ENCODE results near the gene NRCAM.

DNA sequence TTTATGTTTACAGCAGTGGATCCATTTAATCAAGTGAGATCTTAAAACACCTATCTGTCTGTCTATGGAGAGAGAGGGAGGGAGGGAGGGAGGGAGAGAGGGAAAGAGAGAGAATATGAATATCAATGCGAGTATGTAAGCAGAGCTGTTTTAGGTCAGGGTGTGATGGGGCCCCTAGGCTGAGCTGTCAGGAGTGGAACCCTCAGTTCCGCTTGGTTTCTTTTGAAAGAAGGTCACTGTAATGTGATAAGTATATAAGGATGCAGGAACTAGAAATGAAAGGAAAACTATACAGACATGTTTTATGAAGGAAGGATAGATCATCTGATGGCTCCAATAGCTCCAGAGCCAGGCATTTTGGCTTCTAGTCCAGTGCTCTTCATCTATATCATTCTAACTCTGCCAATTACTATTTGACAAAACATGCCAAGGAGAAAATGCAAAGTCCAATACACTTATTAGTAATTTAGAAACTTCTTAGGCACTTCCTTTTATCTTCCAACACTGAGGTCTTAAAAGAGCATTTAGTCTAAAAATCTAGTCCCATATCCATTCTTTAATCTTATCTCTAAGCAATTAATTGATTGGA lies 70.3 kb downstream of the NRCAM start:
- TF ChIP-seq POLR2A (IDR thresholded peaks at IDR 0.05; ENCODE audit: low read length) (no peak), GATA1 (IDR thresholded peaks at IDR 0.05; ENCODE audit: low read depth, low read length) (no peak)
